Retinal pigment epithelial cell (primary cell): ENCODE data around the gene BRSK2.
"Not testable (repeated sequence)": the region's sequence is repeated elsewhere in the genome, so short reads cannot be mapped to it uniquely, and the experiment has no call there.

ENCODE experiments used
- DNase-seq: peaks from one replicate; pipeline ENCODE4 v3.0.0-alpha.2; 2010; ENCODE audit warnings: low read depth
- H3K4me3 ChIP-seq: 2 replicates; pipeline ENCODE4 v1.5.1; 2011; ENCODE audit warnings: mild to moderate bottlenecking, low read length, control low read depth, moderate library complexity
- TF ChIP-seq, protein P1 (sequence below): conservative IDR thresholded peaks from 2 replicates; pipeline ENCODE4 v1.5.1; 2011; ENCODE audit warnings: low read depth, low read length, control low read depth, inconsistent platforms

BRSK2 gene

DNA sequence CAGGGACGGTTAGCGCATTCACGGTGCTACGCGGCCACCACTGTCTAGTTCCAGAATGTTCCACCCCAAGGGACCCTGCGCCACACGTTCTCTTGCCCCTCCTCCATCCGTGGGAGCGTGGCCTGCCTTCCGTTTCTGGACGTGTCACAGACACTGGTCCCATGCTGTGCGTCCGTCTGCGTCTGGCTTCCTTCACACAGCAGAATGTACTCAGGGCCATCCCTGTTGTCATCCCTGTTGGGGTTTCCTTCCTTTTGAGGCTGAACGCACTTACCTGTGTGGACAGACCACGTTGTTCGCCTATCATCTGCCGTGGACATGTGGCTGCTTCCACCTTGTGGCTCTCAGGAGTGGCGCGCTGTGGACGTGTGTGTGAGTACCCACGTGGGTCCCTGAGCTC, 24.9 kb downstream of the BRSK2 start:
- no peak for DNase-seq
- TF ChIP-seq, protein P1, sequence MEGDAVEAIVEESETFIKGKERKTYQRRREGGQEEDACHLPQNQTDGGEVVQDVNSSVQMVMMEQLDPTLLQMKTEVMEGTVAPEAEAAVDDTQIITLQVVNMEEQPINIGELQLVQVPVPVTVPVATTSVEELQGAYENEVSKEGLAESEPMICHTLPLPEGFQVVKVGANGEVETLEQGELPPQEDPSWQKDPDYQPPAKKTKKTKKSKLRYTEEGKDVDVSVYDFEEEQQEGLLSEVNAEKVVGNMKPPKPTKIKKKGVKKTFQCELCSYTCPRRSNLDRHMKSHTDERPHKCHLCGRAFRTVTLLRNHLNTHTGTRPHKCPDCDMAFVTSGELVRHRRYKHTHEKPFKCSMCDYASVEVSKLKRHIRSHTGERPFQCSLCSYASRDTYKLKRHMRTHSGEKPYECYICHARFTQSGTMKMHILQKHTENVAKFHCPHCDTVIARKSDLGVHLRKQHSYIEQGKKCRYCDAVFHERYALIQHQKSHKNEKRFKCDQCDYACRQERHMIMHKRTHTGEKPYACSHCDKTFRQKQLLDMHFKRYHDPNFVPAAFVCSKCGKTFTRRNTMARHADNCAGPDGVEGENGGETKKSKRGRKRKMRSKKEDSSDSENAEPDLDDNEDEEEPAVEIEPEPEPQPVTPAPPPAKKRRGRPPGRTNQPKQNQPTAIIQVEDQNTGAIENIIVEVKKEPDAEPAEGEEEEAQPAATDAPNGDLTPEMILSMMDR, result no peak
- no peak overlapping the region for H3K4me3 ChIP-seq

DNA sequence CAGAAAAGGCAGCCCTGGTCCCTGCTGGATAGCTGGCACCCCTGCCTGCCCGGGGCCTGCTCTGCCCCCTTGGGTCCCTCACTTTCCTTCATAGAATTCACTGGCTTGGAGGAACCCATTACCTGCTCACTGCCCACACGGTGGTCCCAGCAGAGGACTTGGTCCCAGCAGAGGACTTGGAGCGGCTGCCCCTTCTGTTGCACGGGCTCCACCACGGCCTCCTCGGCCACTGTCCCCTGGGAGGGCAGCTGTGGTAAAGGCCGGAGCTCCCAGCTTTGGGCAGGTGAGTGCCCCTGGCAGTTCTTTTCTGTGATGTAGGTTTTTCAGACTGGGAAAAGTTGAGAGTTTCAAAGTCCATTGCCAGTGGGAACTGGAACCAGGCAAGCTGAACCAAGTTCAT, 25.9 kb downstream of the BRSK2 start:
- no peak overlapping the region for H3K4me3 ChIP-seq
- TF ChIP-seq, protein P1, result no peak
- DNase-seq, result no peak

DNA sequence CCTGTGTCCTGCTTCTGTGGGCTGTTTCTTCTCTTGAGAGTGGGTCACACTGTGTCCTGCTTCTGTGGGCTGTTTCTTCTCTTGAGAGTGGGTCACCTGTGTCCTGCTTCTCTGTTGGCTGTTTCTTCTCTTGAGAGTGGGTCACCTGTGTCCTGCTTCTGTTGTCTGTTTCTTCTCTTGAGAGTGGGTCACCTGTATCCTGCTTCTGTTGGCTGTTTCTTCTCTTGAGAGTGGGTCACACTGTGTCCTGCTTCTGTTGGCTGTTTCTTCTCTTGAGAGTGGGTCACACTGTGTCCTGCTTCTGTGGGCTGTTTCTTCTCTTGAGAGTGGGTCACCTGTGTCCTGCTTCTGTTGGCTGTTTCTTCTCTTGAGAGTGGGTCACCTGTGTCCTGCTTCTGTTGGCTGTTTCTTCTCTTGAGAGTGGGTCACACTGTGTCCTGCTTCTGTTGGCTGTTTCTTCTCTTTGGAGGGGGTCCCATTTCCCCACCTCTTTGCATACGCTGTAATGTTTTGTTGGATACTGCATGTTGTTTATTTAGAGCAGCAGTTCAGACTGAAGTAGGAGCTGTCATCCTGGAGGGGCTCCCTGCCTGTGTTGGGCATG, 28.6 kb downstream of the BRSK2 start:
- not testable (repeated sequence) for DNase-seq, H3K4me3 ChIP-seq

DNA sequence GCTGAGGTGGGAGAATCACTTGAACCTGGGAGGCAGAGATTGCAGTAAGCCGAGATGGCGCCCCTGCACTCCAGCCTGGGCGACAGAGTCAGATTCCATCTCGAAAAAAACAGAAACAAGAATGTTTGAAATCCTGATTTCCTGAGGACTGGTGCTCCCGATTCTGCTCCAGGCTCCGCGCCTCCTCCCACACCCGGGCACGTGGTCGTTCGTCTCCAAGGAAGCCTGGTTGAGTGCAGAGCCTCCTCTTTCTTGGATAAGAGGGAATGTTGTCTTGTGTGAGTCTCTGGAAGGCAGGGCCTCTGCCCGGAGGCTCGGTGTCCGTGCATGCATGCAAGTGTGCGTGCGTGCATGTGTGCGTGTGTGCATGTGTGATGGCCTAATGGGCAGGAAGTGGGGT, 30.1 kb downstream of the BRSK2 start:
- DNase-seq, result no peak
- TF ChIP-seq, protein P1, result no peak
- H3K4me3 ChIP-seq, result no peak overlapping the region

DNA sequence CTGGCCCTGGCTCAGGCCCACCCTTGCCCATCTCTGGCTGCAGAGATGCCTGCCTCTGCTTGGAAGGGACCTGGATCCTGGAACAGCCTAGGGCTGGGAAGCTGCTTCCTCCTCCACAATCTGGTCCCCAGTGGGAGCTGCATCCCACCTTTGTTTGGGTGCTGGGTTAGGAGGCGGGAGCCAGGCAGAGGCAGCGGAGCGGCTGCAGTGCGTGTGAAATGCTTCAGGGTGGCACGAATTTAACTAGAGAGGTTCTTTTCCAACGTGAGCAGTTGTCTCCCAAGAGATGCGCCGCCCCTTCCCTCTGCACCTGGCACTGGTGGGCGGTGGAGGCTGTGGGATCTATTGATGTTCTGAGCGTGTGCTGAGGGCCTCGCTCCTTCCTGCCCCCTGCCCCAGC, 31.6 kb downstream of the BRSK2 start:
- TF ChIP-seq, protein P1, result no peak
- DNase-seq, result no peak
- H3K4me3 ChIP-seq, result no peak overlapping the region

DNA sequence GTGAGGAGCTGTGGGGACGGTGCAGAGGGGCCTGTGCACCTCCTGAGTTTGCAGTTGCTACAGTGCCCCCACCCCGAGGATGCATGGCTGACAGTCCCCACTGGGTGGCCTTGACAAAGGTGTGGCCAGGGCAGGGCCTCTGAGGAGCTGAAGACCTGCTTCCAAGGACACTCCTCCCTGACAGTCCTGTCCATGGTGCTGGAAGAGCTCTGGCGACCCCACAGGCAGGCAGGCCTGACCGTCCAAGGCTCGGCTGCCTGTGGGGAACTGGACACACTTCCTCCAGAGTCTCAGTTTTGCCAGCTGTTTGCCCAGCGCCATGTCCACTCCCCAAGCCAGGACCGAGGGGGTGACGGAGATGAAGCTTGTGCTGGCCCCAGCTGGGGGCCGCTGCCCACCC, 32.7 kb downstream of the BRSK2 start:
- DNase-seq, result no peak
- TF ChIP-seq, protein P1, result no peak
- no peak overlapping the region for H3K4me3 ChIP-seq

DNA sequence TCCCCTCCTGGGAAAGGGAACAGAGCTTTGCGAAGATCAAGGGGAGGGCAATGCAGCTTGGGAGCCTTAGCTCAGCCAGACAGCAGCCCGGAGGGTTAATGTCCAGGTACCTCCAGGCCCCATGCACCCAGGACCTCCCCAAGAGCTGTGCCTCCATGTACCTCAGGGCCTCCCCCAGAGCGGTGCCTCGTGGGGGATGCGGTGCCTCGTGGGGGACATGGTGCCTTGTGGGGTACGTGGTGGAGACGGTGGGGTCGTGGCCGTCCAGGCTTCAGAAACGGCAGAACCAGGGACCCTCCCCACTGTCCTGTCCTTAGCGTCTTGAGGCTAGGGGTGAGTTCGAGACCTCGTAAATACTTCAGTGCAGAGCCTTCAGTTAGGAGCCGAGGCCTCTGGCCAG, 33.2 kb downstream of the BRSK2 start:
- TF ChIP-seq, protein P1, result no peak
- H3K4me3 ChIP-seq, result no peak overlapping the region
- DNase-seq, result no peak

DNA sequence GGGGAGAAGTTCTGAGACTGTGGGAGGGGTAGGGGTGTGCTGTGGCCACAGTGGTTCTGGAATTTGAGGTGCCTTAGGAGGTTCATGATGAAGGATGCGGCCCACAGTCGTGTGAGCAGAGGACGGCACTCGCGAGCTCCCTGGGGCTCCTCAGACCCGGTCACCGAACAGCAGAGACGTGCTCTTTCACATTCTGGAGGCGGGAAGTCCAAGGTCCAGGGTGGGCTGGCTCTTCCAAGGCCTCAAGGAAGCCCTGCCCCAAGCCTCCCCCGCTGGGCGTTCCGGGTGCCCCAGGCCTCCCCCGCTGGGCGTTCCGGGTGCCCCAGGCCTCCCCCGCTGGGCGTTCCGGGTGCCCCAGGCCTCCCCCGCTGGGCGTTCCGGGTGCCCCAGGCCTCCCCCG, 33.7 kb downstream of the BRSK2 start:
- DNase-seq, H3K4me3 ChIP-seq: not testable (repeated sequence)
